ENCODE data around the gene DUS3L.
"Not testable (repeated sequence)": the region's sequence is repeated elsewhere in the genome, so short reads cannot be mapped to it uniquely, and the experiment has no call there.

DUS3L gene

DNA sequence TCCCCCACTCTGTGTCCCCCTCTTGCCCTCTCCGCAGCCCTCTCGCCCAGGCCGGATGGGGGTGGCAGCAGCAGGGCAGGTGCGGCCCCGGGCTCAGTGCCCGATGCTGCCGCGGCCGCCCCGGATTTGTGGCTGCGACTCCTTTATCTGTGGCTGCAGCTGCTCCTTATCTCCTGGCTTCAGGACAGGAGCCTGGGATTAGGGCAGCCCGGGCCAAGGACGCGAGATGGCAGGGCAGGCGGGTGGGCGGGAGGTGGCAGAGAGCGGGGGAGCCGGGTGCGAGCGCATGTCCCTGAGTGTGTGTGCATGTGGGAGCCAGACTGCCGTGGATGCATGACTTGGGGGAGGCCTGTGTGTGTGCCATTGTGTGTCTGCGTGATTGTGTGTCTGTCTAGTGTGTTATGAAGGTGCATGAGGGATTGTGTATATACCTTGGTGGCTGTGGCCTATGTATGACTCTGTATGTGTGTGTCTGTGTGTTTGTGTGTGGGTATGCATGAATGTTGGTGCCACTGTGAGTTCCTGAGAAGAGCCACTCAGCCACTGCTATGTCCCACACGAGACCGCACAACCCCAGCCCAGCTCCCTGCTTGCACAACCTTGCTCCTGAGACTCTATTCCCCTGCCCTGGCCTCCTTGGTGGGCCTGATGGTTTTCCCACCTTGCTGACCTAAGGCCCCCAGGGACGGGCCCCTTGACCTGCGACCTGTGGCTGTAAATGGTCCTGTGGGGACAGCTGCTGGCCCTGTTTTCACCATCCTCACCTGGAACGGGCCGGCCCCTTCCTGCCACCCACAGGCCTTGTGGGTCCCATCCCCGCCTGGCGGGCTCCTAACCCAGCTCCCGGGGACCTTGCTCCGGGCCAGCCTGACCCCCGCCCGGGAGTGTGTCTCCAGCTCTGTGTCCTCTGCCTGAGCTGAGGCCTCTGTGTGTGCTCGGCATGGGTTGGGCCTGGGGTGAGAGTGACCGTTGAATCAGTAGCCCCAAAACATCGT is 8.6 kb upstream of the DUS3L start:
- DNase-seq, result no peak

DNA sequence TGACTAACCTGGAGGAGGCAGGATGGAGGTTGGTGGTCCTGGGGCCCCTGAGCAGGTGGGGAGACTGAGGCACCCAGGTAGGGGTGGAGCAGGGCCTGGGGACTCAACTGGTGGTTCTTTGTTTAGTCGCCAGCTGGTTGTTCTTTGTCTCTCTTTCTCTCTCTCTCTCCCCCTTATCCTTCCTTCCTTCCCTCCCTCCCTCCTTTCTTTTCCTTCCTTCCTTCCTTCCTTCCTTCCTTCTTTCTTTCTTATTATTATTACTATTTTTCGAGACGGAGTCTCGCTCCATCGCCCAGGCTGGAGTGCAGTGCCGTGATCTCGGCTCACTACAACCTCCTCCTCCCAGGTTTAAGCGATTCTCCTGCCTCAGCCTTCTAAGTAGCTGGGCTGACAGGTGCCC is 7.3 kb upstream of the DUS3L start:
- no peak for DNase-seq

DNA sequence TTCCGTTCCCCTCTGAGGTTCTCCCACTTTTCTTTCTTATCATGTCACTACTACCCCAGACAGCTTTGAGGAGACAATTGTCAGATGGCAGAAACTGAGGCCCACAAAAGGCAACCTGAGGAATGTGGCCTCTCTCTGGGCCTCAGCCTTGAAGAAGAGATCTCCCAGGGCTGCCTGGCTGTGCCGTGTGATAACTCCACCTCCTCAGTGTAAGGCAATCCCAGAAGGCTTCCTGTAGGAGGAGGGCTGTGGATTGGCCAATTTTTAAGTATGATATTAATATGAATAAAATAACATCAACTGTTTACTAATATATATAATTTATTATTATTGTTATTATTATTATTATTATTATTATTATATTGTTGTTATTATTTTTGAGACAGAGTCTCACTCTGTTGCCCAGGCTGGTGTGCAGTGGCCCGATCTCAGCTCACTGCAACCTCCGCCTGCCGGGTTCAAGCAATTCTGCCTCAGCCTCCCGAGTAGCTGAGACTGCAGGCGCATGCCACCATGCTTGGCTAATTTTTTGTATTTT is 4.5 kb upstream of the DUS3L start:
- DNase-seq, result no peak

DNA sequence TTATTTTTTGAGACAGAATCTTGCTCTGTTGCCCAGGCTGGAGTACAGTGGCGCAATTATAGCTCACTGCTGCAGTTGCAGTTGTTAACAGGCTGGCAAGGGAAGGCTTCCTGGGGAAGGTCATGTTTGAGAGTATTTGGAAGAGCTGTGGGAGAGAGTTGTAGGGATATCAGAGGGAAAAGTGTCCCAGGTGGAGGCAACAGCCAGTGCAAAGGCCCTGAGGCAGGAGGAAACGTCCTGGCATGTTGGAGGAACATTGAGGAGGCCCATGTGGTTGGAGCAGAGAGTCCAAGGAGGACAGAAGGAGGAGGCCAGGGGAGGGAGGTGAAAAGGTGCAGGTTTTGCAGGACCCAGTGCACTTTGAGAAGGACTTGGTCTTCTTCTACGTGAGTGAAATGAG is 2.2 kb upstream of the DUS3L start:
- DNase-seq, result no peak

DNA sequence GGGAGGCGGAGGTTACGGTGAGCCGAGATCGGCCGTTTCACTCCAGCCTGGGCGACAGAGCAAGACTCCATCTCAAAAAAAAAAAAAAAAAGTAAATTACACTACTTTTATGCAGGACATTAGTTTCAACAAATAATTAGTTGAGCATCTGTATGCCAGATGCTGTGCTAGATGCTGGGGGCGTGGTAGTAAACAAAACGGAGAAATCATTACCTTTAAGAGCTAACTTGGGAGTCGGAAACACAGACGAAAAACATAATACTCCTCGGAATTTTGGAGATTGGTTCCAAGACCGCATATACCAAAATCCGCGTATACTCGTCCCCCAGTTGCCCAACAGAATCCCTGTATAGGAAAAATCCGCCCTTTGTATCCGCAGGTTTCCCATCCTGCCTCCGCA is 1.3 kb upstream of the DUS3L start:
- DNase-seq, result no peak

DNA sequence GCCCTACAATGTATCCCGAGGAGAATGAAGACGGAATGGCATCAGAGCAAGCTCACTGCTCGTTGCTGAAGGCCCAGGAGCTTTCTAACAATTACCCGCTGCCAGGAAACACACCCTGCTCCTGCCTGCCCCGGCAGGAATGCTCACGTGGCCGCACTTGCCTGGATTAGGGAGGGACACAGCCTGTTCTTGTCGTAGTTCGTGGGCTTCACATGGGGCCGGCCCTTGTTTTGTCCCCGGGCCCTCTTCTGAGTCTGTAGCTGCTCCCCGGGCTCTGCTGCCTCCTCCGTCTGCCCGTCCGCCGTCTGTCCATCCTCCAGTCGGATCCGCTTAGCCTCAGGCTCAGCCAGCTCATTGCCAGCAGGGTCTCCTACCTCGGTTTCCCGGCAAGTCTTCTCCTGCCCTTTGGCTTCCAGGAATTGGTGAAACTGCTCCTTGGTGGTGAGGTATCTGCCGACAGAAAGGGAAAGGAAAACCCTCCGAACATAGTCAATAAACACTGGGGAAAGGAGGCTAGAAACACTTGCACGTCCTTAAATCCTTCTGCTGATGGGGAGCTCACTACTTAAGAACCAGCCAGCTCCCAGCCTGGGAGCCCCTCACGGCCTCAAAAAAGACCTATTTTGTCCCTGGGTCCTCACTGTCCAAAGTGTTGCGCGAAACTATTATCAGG is 941 bp downstream of the DUS3L start:
- no peak for DNase-seq

DNA sequence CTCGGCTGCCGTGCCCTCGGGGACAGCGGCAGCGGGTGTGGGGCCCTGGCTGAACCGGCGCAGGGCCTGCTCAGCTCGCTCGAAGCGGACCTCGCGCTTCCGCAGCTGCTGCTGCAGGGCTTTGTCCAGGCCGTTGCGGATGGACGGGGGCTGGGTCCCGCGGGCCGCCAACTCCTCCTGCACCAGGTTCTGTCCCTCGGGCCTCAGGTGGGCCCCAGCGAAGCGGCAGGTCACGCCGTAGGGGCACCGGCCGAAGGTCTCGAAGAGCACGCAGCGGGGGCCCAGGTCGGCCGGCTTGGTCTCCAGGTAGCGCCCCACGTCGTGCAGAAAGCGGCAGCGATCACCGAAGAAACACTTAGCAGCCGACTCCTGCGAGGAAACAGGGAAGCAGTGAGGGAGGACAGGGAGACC is 1.6 kb downstream of the DUS3L start:
- DNase-seq, result no peak

DNA sequence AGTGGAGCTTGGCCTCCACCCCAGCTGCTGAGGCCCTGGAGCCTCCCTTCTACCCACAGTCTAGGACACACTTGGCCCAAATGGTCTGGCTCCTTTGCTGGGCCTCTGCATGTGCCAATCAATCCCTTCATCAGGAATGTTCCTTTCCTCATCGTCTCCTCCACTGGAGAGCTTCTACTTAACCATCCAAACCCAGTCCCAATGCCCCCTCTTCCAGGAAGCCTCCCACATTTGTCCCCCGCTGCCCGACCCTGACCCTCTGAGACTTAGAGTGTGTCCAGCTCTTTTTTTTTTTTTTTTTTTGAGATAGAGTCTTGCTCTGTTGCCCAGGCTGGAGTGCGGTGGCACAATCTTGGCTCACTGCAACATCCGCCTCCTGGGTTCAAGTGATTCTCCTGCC is 2.5 kb downstream of the DUS3L start:
- no peak for DNase-seq

DNA sequence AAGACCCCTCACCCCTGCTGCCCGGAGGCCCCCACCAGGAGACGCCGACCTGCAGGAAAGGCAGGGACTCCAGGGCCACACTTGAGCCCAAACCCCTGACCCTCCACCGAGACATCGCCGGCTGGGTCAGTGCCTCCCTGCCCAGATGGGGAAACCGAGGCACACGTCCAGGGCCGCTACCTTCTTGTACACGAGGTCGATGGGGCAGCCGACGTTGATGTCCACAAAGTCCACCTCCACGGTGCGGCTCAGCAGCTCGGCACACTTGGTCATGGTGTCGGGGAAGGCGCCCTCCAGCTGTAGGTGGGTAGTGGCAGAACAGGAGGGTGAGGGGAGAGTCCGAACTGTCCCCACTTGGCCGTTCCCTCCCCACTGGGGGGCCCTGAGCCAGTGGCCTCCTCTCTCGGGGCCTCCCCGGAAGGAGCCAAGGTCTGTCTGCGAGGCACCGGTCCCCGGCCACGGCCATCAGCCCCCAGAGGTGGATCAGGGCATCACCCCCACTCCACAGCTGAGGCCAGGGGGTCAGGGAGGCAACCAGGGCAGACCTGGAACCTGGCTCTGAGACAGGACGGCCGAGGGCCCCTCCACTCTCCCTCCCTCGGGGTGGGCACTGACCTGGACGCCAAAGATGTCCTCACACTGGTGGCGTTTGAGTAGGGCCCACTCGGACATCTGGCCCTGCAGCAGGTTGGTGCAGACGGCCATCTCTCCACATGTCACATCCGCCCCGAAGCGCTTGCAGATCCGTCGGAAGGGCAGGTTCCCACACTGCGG is 3.4 kb downstream of the DUS3L start:
- no peak for DNase-seq

DNA sequence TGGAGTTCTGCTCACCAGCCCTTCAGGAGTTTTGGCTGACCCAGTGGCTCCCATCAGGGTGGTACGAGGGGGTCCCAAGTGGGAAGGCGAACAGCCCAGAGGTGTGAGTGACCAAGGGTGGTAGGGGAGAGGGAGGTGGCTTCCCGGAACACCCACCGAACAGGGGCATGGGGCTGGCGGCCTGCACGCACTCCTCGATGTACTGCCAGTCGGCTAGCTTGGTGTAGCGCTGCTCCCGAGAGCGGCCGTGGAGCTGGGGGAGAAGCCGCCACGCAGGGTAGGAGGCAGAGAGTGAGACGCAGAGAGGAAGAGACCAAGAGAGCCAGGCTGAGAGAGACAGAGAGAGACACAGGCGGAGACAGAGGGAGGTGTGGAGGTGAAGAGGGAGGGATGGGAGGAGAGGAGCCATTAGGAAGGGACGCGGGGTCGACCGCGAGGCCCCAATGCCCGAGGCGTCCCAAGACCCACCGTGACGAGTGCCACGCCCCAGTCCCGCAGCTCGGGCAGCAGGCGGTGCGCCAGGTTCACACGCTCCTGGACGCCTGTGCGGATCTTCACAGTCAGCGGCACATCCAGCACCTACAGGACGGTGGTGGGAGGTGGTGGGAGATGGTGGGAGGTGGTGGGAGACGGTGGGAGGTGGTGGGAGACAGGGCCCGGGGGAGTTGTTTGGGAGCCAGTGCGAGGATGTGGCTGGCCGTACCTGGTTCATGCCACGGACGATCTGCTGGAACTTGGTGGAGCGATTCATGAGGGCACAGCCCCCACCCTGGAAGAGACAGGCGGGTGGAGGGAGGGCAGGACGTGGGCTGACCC is 4.2 kb downstream of the DUS3L start:
- DNase-seq, result no peak

DNA sequence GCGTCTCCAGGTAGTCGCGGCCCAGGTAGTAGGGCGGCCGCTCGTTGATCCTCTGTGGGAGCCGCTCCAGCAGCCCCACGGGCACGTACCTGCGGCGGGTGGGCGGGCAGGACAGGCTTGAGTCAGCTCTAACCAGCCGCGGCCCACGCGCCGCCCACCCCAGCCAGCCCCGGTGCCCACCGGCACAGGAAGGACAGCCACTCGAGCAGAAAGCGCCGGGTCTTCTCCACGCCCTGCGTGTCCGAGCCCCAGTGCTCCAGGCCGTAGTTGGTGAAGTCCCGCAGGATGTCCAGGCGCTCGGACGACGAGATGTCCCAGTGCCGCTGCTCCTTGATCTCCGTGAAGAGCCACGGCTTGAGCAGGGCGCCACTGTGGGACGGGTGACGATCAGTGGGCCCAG is 5.5 kb downstream of the DUS3L start:
- DNase-seq, result no peak

DNA sequence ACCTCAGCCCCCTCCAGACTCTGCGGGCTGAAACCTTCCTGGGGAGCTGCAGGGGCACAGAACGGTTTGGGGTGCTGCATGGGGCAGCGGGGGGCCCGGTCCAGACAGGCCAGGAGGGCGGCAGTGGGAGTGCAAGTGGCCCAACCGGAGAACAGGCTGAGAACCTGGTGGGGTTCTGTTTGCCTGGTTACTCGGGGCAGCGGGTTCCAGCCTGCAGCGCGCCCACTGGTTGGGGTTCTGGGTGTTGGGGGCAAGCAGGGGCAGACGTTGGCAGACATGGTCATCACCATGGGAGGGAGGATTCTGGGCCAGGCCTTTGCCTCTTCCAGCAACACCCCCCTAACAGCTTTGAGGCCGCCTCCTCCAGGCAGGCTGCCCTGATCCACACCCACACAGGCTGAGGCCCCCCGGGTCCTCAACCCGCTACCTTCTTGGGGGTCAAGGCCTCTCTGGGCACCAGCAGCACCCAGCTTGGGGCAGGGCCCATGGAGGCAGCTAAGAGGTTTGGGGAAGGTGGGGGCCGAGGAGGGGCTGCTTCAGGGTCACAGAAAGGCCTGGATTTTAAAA is 6.3 kb downstream of the DUS3L start, which contains the start of gene PRR22:
PRR22 (minus strand) TSS at position 166 of the 567 bp plus-strand sequence; CDS start at position 80, 86 bp downstream.
- DNase-seq, result no peak

DNA sequence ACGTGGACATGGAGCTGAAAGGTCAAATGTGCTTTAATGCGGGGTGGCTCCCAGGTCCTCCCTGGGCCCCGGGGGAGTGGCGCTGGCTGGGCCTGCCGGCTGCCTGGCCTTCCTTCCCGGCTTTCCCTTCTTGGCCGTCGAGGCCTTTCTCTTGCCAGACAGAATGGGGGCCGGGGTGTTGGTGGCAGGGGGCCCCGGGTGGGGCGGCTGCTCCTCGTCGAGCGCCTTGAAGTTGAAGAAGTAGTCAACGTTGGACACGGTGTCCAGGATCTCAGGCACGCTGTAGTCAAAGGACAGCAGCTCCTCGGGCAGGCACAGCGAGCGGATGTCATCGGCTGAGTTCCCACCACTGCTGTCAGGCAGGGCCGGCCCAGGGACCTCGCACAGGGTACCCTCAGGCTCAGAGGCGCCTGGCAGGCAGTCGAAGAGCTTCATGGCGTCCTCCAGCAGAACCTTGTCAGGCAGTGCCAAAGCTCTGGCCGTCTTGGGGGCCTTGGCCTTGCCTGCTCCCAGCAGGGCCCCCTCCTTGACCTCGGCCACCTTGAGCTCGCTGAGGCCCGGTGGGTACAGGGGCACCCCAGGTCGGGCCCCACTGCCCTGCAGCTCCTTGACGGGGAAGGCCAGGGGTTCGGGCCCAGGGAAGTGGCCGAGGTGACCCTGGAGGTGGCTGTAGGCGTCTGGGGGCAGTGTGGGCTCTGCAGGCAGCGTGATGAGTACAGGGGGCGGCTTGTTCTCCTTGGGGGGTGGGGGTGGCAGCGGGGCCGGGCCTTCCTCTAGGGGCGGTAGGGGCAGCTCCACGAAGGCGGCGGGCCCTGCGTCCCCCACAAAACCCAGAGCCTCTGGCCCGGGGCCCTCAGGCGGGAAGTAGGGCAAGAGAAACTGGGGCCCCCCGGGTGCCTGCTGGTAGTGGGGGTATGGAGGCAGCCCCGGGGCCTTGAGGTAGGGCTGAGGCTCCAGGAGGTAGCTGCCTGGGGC is 7.7 kb downstream of the DUS3L start:
- no peak for DNase-seq

DNA sequence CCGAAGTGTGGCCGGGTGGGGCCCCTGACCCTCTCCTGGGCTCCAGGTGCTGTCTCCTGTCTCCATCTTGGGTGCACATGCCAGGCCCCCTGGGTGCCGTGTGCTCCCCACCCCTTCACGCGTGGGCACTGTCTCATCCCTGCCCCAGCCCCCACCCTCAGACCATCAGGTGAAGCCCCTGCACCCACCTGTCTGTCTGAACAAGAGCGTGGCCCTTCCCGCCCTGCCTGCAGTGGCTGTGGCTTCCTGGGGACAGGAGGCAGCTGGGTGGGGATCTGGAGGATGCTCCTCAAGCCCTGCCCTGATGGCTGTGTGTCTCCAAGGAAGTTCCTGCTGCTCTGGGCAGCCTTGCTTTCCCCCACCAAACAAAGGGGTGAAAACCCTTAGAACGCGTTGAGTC is 8.6 kb downstream of the DUS3L start:
- DNase-seq, result no peak

DNA sequence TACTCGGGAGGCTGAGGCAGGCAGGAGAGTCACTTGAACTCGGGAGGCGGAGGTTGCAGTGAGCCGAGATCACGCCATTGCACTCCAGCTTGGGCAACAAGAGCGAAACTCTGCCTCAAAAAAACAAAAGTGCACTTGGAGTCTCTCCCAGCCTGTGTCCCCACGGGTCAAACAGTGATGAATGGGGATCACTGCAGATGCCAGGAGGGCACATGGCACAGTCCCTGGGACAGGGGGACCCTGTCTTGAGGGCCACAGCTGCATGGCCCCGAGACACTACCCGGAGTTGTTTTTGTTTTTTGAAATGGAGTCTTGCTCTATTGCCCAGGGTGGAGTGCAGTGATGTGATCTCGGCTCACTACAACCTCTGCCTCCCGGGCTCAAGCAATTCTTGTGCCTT is 10.0 kb downstream of the DUS3L start:
- DNase-seq, result not testable (repeated sequence)

DNA sequence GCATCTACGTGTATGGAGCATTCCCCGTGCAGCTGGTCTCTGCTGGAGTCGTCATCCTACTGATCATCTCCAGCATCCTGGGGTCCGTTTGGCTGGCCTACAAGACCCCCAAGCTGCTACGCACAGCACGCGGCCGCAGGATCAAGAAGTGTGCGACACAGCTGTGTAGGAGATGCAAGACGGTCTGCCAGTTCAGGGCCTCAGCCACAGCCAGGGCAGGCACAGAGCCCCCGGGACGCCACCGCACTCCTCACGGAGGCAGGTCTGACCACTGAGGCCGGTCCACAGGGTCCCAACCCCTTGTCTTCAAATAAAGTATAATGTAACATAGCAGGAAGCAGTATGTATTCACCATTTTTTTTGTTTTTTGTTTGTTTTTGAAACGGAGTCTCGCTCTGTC is 12.6 kb downstream of the DUS3L start:
- DNase-seq, result no peak

DNA sequence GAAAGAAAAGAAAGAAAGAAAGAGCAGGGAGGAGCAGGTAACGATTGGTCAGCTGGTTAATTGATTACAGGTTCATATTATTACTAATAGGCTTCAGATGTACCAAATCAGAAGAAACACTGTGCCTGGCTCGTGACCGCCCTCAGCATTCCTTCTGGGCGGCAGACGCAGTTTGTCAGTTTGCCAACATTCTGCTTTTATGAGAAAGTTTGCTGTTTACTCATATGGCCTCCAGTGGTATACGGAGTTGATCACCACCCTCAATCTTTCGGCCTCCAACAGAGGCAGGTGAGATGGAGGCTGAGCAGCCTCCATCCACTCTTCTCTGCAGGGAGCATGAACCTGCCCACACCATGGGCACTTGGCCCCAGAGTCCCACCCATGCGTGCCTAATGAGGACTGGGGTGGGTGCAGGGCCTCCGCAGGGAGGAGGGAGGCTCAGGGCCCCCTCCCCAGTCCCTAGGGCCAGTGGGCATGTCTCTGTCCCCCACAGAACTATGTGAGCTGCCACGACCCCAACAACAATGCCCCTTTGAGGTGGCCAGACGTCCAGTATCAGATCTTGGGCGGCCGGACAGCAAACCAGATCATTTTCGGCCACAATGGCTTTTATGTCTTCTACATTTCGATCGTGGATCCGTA is 15.2 kb downstream of the DUS3L start:
- no peak for DNase-seq

DNA sequence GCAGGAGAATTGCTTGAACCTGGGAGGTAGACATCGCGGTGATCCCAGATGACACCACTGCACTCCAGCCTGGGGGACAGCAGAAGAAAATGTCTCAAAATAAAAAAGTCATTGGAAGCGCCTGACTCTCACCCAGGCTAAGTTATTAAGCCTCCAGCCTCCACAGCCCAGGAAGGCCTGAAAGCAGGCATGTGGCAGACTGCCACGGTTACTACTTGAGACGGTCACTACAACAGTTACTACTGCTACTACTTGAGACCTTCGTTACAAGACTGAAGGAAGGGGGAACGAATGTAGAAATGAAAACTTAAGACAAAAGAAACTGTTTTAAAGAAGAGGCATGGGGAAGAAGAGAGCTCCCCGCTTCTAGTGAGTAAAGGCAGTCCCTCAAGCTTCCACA is 16.0 kb downstream of the DUS3L start:
- DNase-seq, result no peak

DNA sequence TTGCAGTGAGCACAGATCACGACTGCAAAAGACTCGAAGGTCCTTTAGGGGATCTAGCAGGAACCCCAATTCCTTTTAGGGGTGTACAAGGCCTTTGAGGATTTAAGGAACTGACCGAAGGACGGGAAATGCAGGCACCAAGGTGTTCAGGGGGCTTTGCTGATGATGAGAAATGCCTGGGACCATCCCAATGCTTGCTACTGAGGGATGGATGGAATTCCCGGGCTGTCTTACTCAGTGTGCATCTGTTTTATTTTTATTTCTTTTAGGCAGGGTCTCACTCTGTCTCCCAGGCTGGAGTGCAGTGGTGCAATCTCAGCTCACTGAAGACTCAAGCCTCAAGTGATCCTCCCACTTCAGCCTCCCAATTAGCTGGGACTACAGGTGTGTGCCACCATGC is 17.7 kb downstream of the DUS3L start:
- no peak for DNase-seq

DNA sequence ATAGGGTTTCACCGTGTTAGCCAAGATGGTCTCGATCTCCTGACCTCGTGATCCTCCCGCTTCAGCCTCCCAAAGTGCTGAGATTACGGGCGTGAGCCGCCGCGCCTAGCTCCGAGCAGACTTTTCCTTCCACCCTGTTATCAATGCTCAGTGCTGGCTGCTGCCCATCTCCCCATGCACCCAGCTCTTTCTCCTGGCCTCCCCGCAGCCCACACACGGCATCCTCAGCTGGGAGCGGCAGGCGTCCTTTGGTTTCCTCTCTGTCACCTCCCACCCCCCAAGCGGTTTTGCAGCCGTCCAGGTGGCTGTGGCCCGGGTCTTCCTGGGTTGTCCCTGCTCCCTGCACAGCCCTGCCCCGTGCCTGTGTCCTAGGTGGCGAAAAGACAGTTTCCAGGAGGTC is 18.5 kb downstream of the DUS3L start:
- DNase-seq, result no peak

All from activated CD4-positive, alpha-beta T cell treated with anti-CD3 and anti-CD28 coated beads for 4 hours (primary cell).